CD4-positive, alpha-beta T cell treated with Interferon gamma for 1 hour (primary cell): ENCODE measurements around the gene TCF7L2.

ENCODE experiments used
- DNase-seq: peaks from one replicate; pipeline ENCODE4 v3.0.0-alpha.2; 2020

TCF7L2 gene

DNA sequence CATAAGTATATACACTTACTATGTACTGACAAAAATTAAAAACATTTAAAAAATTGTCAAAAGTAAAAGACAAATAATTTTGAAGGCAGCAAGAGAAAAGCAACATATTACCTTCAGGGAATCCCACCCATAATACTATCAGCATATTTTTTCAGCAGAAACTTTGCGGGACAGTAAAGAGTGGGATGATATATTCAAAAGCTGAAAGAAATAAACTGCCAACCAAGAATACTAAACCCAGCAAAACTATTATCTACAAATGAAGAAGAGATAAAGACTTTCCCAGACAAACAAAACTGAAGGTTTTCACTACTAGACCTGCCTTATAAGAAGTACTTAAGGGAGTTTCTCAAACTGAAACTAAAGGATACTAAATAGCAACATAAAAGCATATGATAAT, 257.9 kb downstream of the TCF7L2 start:
- no peak for DNase-seq

GRCh38 chr10:113213035-113213434, 263.0 kb downstream of the TCF7L2 start:
- DNase-seq = no peak

DNA sequence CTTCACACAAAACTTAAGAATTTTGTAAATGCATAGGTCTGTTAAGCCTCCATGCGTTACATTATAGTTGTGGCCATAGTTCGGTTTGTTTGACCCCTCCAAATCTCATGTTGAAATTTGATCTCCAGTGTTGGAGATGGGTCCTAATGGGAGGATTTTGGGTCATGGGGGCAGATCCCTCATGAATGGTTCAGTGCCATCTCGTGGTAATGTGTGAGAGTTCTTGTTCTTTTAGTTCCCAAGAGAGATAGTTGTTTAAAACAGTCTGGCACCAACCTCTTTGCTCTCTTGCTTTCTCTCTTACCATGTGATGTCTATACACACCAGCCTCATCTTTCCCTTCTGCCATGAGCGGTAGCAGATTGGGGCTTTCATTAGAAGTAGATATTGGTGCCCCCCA, 264.3 kb downstream of the TCF7L2 start:
- DNase-seq = no peak

DNA sequence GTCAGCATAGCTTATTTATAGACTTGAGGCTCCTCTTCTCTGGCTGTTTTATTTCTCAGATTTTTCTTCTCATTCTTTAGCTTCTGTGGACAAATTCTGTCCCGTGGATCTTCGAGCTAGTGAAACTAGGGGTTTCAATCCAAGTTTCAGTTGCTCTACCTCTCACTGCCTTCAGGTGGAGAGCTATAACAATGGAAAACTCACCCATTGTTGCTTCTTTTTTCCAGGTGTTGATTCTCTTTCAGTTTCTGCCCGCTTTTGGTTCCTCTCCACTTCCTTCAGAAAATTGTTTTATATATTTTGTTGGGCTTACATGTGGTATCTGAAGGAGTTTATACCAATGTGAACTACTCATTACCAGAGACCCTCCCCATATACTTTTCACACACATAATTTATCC, 266.1 kb downstream of the TCF7L2 start:
- no peak for DNase-seq
